ENCODE measurements around the gene CCDC88A.

The CCDC88A gene

GRCh38 chr2:55420439-55420725 is 726 bp upstream of the CCDC88A start:
- H3K27ac ChIP-seq: no peak overlapping the region
- TF ChIP-seq CTCF (conservative IDR thresholded peaks at IDR 0.05) (no peak), ZFX (IDR thresholded peaks at IDR 0.05) (no peak)

- TF ChIP-seq CTCF (conservative IDR thresholded peaks at IDR 0.05) (no peak), ZFX (IDR thresholded peaks at IDR 0.05) (no peak)
These were observed 400 bp downstream of the CCDC88A start for GRCh38 chr2:55419233-55419678.

GRCh38 chr2:55418512-55419232 is 984 bp downstream of the CCDC88A start:
- no peak overlapping the region for H3K27ac ChIP-seq

More at GRCh38 chr2:55419233-55419678, 400 bp downstream of the CCDC88A start:
- no peak overlapping the region; the same call in 1 of the 2 replicates for H3K27ac ChIP-seq

GRCh38 chr2:55418072-55418471 is 1.6 kb downstream of the CCDC88A start:
- no peak overlapping the region for H3K27ac ChIP-seq
- TF ChIP-seq CTCF (conservative IDR thresholded peaks at IDR 0.05): no peak
- no peak for TF ChIP-seq ZFX (IDR thresholded peaks at IDR 0.05)

More at GRCh38 chr2:55418512-55419232, 984 bp downstream of the CCDC88A start:
- no peak for TF ChIP-seq CTCF (conservative IDR thresholded peaks at IDR 0.05)
- no peak for TF ChIP-seq ZFX (IDR thresholded peaks at IDR 0.05)

- TF ChIP-seq ZFX (IDR thresholded peaks at IDR 0.05) (no peak), CTCF (conservative IDR thresholded peaks at IDR 0.05) (no peak)
- H3K27ac ChIP-seq: no peak overlapping the region
These were observed 2.7 kb downstream of the CCDC88A start for GRCh38 chr2:55416786-55417568.

GRCh38 chr2:55415300-55415699 is 4.4 kb downstream of the CCDC88A start:
- TF ChIP-seq CTCF (conservative IDR thresholded peaks at IDR 0.05) (no peak), ZFX (IDR thresholded peaks at IDR 0.05) (no peak)
- H3K27ac ChIP-seq: no peak overlapping the region
